Measurements from ENCODE around the gene OTUD3.
"Not testable (repeated sequence)": the region's sequence is repeated elsewhere in the genome, so short reads cannot be mapped to it uniquely, and the experiment has no call there.

The OTUD3 gene

DNA sequence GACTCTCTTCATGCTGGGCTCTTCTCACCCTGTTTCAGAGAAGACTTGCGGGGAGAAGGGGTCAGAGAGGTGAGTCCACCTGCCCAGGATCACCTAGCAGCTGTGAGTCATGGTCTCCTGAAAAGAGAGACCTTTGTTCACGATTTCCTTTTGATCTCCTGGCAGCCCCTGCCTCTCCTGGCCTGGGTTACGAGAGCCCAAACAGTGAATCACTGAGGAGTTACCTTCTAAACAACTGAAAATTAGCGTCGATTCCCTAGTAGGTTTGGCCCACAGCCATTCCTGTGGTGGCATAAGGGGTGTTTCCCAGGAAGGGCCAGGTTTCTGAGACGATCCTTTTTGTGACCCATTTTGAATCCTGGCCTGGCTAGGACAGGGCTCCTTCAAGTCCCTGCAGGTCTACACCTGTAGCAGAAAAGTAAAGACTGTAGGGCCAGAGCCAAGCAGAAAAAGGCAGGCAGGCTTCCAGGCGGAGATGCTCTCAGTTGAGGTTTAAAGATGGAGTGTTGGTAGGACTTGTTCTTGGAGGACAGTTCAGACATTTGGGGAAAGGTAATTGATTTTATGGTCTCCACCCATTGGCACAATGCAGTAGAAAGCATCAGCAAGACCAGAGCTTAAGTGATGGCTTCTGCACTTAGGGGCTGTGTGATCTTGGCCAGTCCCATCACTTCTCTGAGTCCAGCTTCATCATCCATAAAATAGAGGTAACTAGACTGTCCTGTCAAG, 43.3 kb downstream of the OTUD3 start:
- DNase-seq (ENCODE audit: low spot score), result no peak
- Histone ChIP-seq H3K79me1 (ENCODE audit: low read depth, low read length) (peaks cover 2% of the 10 kb centered on the region), H3K4me3 (ENCODE audit: low read length in 2 of 2) (no peak overlapping the region), H3K27me3 (ENCODE audit: control insufficient read depth in 3 of 3, insufficient read depth in 3 of 3, low read depth in 1 of 3, low read length in 3 of 3) (peaks cover 0 to 31% (median 0%) of the 10 kb centered on the region in 3 experiments), H2AFZ (ENCODE audit: low read length) (no peak overlapping the region), H3K4ac (ENCODE audit: low read length) (no peak overlapping the region), H3K18ac (ENCODE audit: low read length) (no peak overlapping the region), H4K91ac (ENCODE audit: low read depth, low read length, poor library complexity) (no peak overlapping the region), H3K27ac (replicated peaks; ENCODE audit: low read length) (no peak overlapping the region), H4K8ac (ENCODE audit: low read depth, low read length) (no peak overlapping the region), H2BK120ac (ENCODE audit: low read depth, low read length) (no peak overlapping the region), H3K9me3 (replicated peaks in 1 of 2; ENCODE audit: control insufficient read depth in 2 of 2, insufficient read depth in 1 of 2, low read depth in 1 of 2, low read length in 2 of 2) (peaks cover 0 to 2% of the 10 kb centered on the region in 2 donors), H2BK5ac (ENCODE audit: low read length) (no peak overlapping the region), H2BK15ac (ENCODE audit: low read length) (no peak overlapping the region), H3K23ac (ENCODE audit: low read depth, low read length, poor library complexity) (no peak overlapping the region), H2BK12ac (ENCODE audit: low read length) (no peak overlapping the region), H2AK5ac (ENCODE audit: low read depth, low read length) (no peak overlapping the region), H3K9ac (ENCODE audit: low read depth, low read length, poor library complexity) (no peak overlapping the region), H3K14ac (ENCODE audit: low read length) (no peak overlapping the region), H3K4me2 (ENCODE audit: insufficient read depth, low read length, poor library complexity, severe bottlenecking) (no peak overlapping the region), H3K4me1 (ENCODE audit: control insufficient read depth in 2 of 2, insufficient read depth in 1 of 2, low read depth in 1 of 2, low read length in 2 of 2) (peaks cover 0 to 9% of the 10 kb centered on the region in 2 donors), H3K36me3 (replicated peaks in 1 of 2; ENCODE audit: control insufficient read depth in 2 of 2, insufficient read depth in 2 of 2, low read length in 2 of 2) (no peaks in the 10 kb centered on the region)
- WGBS, 2 donors (ENCODE audit: extremely low coverage in 2 of 2, insufficient read length in 2 of 2, insufficient replicate concordance in 1 of 2), result no CpG with 5 or more reads among the region's 7 CpGs

DNA sequence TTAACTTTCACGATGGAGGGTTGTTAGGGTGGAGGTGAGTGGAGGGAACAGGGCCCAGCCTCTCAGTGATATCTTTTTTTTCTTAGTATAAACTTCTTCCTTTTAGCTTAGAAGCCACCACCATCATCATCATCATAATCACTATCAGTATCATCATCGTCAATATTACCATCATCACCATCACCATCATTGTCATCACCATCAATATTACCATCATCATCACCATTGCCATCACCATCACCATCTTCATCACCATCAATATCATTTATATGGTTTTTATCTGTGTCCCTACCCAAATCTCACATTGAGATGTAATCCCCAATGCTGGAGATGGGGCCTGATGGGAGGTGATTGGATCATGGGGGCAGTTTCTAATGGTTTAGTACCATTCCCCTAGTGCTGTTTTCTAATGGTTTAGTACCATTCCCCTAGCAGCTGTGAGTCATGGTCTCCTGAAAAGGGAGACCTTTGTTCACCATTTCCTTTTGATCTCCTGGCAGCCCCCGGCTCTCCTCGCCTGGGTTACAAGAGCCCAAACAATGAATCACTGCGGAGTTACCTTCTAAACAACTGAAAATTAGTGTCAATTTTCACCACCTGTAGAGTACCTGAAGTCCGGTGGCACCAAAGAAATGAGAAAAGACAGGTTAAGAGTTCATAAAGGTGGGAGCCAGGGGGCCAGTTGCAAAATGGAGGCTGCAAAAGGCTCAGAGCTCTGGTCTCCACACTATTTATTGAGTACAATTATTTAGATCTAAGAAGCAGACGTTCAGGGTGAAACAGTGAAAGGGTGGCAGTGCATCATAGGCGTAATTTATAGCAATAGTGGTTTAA, 44.3 kb downstream of the OTUD3 start:
- Histone ChIP-seq H2AFZ (ENCODE audit: low read length) (no peak overlapping the region), H3K79me1 (ENCODE audit: low read depth, low read length) (peaks cover 1% of the 10 kb centered on the region), H3K4me3 (ENCODE audit: low read length in 2 of 2) (no peak overlapping the region), H3K9me3 (replicated peaks in 1 of 2; ENCODE audit: control insufficient read depth in 2 of 2, insufficient read depth in 1 of 2, low read depth in 1 of 2, low read length in 2 of 2) (peaks cover 0 to 7% of the 10 kb centered on the region in 2 donors), H4K8ac (ENCODE audit: low read depth, low read length) (no peak overlapping the region), H3K4ac (ENCODE audit: low read length) (no peak overlapping the region), H3K9ac (ENCODE audit: low read depth, low read length, poor library complexity) (no peak overlapping the region), H2BK15ac (ENCODE audit: low read length) (no peak overlapping the region), H2BK5ac (ENCODE audit: low read length) (no peak overlapping the region), H3K14ac (ENCODE audit: low read length) (no peak overlapping the region), H3K4me2 (ENCODE audit: insufficient read depth, low read length, poor library complexity, severe bottlenecking) (no peak overlapping the region), H4K91ac (ENCODE audit: low read depth, low read length, poor library complexity) (no peak overlapping the region), H3K36me3 (replicated peaks in 1 of 2; ENCODE audit: control insufficient read depth in 2 of 2, insufficient read depth in 2 of 2, low read length in 2 of 2) (no peaks in the 10 kb centered on the region), H3K18ac (ENCODE audit: low read length) (no peak overlapping the region), H2BK12ac (ENCODE audit: low read length) (no peak overlapping the region), H3K4me1 (ENCODE audit: control insufficient read depth in 2 of 2, insufficient read depth in 1 of 2, low read depth in 1 of 2, low read length in 2 of 2) (peaks cover 0 to 9% of the 10 kb centered on the region in 2 donors), H3K23ac (ENCODE audit: low read depth, low read length, poor library complexity) (no peak overlapping the region), H3K27me3 (ENCODE audit: control insufficient read depth in 3 of 3, insufficient read depth in 3 of 3, low read depth in 1 of 3, low read length in 3 of 3) (peaks cover 0 to 25% (median 0%) of the 10 kb centered on the region in 3 experiments), H3K27ac (replicated peaks; ENCODE audit: low read length) (no peak overlapping the region), H2AK5ac (ENCODE audit: low read depth, low read length) (no peak overlapping the region), H2BK120ac (ENCODE audit: low read depth, low read length) (no peak overlapping the region)
- WGBS, 2 donors (ENCODE audit: extremely low coverage in 2 of 2, insufficient read length in 2 of 2, insufficient replicate concordance in 1 of 2), result no CpG with 5 or more reads among the region's 8 CpGs
- DNase-seq (ENCODE audit: low spot score), result no peak

DNA sequence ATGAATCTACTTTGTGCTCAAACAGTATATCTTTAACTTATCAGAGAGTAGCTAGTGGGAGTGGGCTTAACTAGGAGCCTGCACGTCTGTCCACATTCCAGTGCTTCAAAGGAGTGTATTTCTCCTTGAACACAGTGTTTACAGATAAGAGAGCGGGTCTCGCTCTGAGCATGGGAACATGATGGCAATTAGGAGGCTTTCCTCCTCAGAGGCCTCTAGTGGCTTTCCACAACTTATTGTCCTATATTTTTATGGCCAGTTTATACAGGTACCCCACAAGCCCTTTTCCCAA, 44.9 kb downstream of the OTUD3 start:
- not testable (repeated sequence) for H2BK12ac ChIP-seq (ENCODE audit: low read length); H2AFZ ChIP-seq (ENCODE audit: low read length); H3K9ac ChIP-seq (ENCODE audit: low read depth, low read length, poor library complexity); H4K91ac ChIP-seq (ENCODE audit: low read depth, low read length, poor library complexity); H4K8ac ChIP-seq (ENCODE audit: low read depth, low read length); H3K14ac ChIP-seq (ENCODE audit: low read length); H2BK120ac ChIP-seq (ENCODE audit: low read depth, low read length); H3K36me3 ChIP-seq (replicated peaks in 1 of 2; ENCODE audit: control insufficient read depth in 2 of 2, insufficient read depth in 2 of 2, low read length in 2 of 2); H3K4me3 ChIP-seq (ENCODE audit: low read length in 2 of 2); H3K23ac ChIP-seq (ENCODE audit: low read depth, low read length, poor library complexity); H3K18ac ChIP-seq (ENCODE audit: low read length); DNase-seq (ENCODE audit: low spot score); H3K79me1 ChIP-seq (ENCODE audit: low read depth, low read length); H2BK15ac ChIP-seq (ENCODE audit: low read length); H3K9me3 ChIP-seq (replicated peaks in 1 of 2; ENCODE audit: control insufficient read depth in 2 of 2, insufficient read depth in 1 of 2, low read depth in 1 of 2, low read length in 2 of 2); H3K4me2 ChIP-seq (ENCODE audit: insufficient read depth, low read length, poor library complexity, severe bottlenecking); H2AK5ac ChIP-seq (ENCODE audit: low read depth, low read length); H2BK5ac ChIP-seq (ENCODE audit: low read length); H3K4me1 ChIP-seq (ENCODE audit: control insufficient read depth in 2 of 2, insufficient read depth in 1 of 2, low read depth in 1 of 2, low read length in 2 of 2); H3K4ac ChIP-seq (ENCODE audit: low read length); H3K27ac ChIP-seq (replicated peaks; ENCODE audit: low read length)
- peaks cover 0 to 24% (median 0%) of the 10 kb centered on the region in 3 experiments for H3K27me3 ChIP-seq (ENCODE audit: control insufficient read depth in 3 of 3, insufficient read depth in 3 of 3, low read depth in 1 of 3, low read length in 3 of 3)
- WGBS, 2 donors (ENCODE audit: extremely low coverage in 2 of 2, insufficient read length in 2 of 2, insufficient replicate concordance in 1 of 2), result no CpG with 5 or more reads among the region's 3 CpGs

DNA sequence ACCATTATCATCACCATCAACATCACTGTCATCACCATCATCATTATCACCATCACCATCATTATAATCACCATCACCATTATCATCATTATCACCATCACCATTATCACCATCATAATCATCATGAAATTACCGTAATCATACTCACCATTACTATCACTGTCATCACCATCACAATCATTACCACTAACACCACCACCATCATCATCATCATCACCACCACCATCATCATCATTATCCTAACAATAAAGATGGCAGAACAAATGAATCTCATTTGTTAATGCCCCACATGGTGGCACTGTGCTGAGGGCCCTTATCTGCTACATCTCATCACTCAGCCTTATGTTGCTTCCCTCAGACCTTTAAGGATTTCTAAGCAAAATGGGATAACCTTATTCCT, 50.7 kb downstream of the OTUD3 start:
- Histone ChIP-seq H2AFZ (ENCODE audit: low read length) (no peak overlapping the region), H3K27me3 (ENCODE audit: control insufficient read depth in 3 of 3, insufficient read depth in 3 of 3, low read depth in 1 of 3, low read length in 3 of 3) (peaks cover 0 to 3% (median 0%) of the 10 kb centered on the region in 3 experiments), H3K4me1 (ENCODE audit: control insufficient read depth in 2 of 2, insufficient read depth in 1 of 2, low read depth in 1 of 2, low read length in 2 of 2) (no peaks in the 10 kb centered on the region), H3K23ac (ENCODE audit: low read depth, low read length, poor library complexity) (no peak overlapping the region), H3K18ac (ENCODE audit: low read length) (no peak overlapping the region), H3K4me3 (ENCODE audit: low read length in 2 of 2) (no peak overlapping the region), H3K9me3 (replicated peaks in 1 of 2; ENCODE audit: control insufficient read depth in 2 of 2, insufficient read depth in 1 of 2, low read depth in 1 of 2, low read length in 2 of 2) (peaks cover 2 to 10% of the 10 kb centered on the region in 2 donors), H4K8ac (ENCODE audit: low read depth, low read length) (no peak overlapping the region), H2BK15ac (ENCODE audit: low read length) (no peak overlapping the region), H4K91ac (ENCODE audit: low read depth, low read length, poor library complexity) (no peak overlapping the region), H2BK120ac (ENCODE audit: low read depth, low read length) (no peak overlapping the region), H3K27ac (replicated peaks; ENCODE audit: low read length) (no peak overlapping the region), H2BK5ac (ENCODE audit: low read length) (no peak overlapping the region), H3K9ac (ENCODE audit: low read depth, low read length, poor library complexity) (no peak overlapping the region), H2AK5ac (ENCODE audit: low read depth, low read length) (no peak overlapping the region), H3K14ac (ENCODE audit: low read length) (no peak overlapping the region), H3K36me3 (replicated peaks in 1 of 2; ENCODE audit: control insufficient read depth in 2 of 2, insufficient read depth in 2 of 2, low read length in 2 of 2) (no peaks in the 10 kb centered on the region), H2BK12ac (ENCODE audit: low read length) (no peak overlapping the region), H3K79me1 (ENCODE audit: low read depth, low read length) (no peaks in the 10 kb centered on the region), H3K4ac (ENCODE audit: low read length) (no peak overlapping the region), H3K4me2 (ENCODE audit: insufficient read depth, low read length, poor library complexity, severe bottlenecking) (no peak overlapping the region)
- no peak for DNase-seq (ENCODE audit: low spot score)
- WGBS, 2 donors (ENCODE audit: extremely low coverage in 2 of 2, insufficient read length in 2 of 2, insufficient replicate concordance in 1 of 2), result no CpG with 5 or more reads among the region's 1 CpG
